Measurements from ENCODE around the gene IDH3A. TPM values are rescaled to one million over a fixed set of nuclear protein-coding genes. Genes with fewer than 3 reads are reported as not detected.

The IDH3A gene
- total RNA-seq, 1 experiment from 2014 or later, result 40.2 TPM

DNA sequence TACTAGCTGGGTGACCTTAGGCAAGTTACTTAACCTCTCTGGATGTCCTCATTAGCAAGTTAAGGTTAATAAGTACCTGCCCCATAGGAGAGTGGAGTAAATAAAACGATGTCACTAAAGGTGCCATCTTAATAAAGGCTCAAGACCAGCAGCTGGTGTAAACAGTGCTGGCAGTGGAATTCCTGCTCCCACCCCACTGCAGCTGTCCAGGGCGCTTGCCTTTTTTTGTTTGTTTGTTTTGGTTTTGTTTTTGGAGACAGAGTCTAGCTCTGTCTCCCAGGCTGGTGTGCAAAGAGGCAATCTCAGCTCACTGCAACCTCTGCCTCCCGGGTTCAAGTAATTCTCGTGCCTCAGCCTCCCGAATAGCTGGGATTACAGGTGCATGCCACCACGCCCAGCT is 28.9 kb downstream of the IDH3A start:
- Histone ChIP-seq H3K79me1 (ENCODE audit: insufficient read depth, low read depth, low read length, poor library complexity, severe bottlenecking) (no peaks in the 10 kb centered on the region), H2BK120ac (ENCODE audit: low read depth, low read length, poor library complexity, severe bottlenecking) (no peak overlapping the region), H2AFZ (ENCODE audit: low read length) (no peak overlapping the region), H3K27me3 (ENCODE audit: insufficient read depth, low read length) (no peaks in the 10 kb centered on the region), H3K4me2 (ENCODE audit: insufficient read depth, insufficient read length, low read length) (no peak overlapping the region), H3K79me2 (ENCODE audit: insufficient read depth, low read length) (no peaks in the 10 kb centered on the region), H3K4ac (ENCODE audit: low read depth, low read length) (no peak overlapping the region), H3K9me3 (ENCODE audit: control insufficient read depth, low read depth, low read length) (no peaks in the 10 kb centered on the region), H2BK20ac (ENCODE audit: low read depth, low read length, poor library complexity, severe bottlenecking) (no peak overlapping the region), H2AK5ac (ENCODE audit: insufficient read length, low read length) (no peak overlapping the region), H3K23me2 (ENCODE audit: insufficient read length, low read depth, low read length, poor library complexity, severe bottlenecking) (no peaks in the 10 kb centered on the region), H4K5ac (ENCODE audit: insufficient read length, low read depth, low read length) (no peak overlapping the region), H3T11ph (ENCODE audit: low read length) (no peak overlapping the region), H3K27ac (ENCODE audit: insufficient read length, low read depth, low read length) (no peak overlapping the region), H2BK5ac (ENCODE audit: insufficient read length, low read length) (no peak overlapping the region), H4K20me1 (ENCODE audit: control insufficient read depth, insufficient read depth, insufficient read length) (no peaks in the 10 kb centered on the region), H3K23ac (ENCODE audit: insufficient read length, low read depth, low read length) (no peak overlapping the region), H2BK12ac (ENCODE audit: insufficient read length, low read depth, low read length) (no peak overlapping the region), H4K8ac (replicated peaks; ENCODE audit: insufficient read length, low read depth, low read length) (no peak overlapping the region), H3K14ac (ENCODE audit: insufficient read depth, low read length) (no peak overlapping the region), H2BK15ac (ENCODE audit: low read depth, low read length) (no peak overlapping the region), H3K4me1 (ENCODE audit: insufficient read depth, low read length) (no peaks in the 10 kb centered on the region), H4K91ac (ENCODE audit: insufficient read length, low read depth, low read length) (no peak overlapping the region), H3K56ac (ENCODE audit: insufficient read length, low read depth, low read length) (no peak overlapping the region), H3K9ac (ENCODE audit: extremely low read depth, insufficient read length, low read length) (no peak overlapping the region), H3K18ac (ENCODE audit: insufficient read length, low read depth, low read length) (no peak overlapping the region)
- H3K27ac Mint-ChIP-seq, result no peak overlapping the region
- no peak for DNase-seq
- no peaks in the 10 kb centered on the region; the same call in 1 of the 2 replicates for H3K27me3 Mint-ChIP-seq (ENCODE audit: low read depth)
- peaks cover 2 to 3% of the 10 kb centered on the region in 2 experiments; a peak in 2 of 4 replicates for H3K4me1 Mint-ChIP-seq
- TF ChIP-seq, protein P1, sequence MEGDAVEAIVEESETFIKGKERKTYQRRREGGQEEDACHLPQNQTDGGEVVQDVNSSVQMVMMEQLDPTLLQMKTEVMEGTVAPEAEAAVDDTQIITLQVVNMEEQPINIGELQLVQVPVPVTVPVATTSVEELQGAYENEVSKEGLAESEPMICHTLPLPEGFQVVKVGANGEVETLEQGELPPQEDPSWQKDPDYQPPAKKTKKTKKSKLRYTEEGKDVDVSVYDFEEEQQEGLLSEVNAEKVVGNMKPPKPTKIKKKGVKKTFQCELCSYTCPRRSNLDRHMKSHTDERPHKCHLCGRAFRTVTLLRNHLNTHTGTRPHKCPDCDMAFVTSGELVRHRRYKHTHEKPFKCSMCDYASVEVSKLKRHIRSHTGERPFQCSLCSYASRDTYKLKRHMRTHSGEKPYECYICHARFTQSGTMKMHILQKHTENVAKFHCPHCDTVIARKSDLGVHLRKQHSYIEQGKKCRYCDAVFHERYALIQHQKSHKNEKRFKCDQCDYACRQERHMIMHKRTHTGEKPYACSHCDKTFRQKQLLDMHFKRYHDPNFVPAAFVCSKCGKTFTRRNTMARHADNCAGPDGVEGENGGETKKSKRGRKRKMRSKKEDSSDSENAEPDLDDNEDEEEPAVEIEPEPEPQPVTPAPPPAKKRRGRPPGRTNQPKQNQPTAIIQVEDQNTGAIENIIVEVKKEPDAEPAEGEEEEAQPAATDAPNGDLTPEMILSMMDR (conservative IDR thresholded peaks at IDR 0.05), result no peak
- H3K36me3 Mint-ChIP-seq (ENCODE audit: insufficient read depth in 1 of 3, low read depth in 3 of 3), result peaks cover 0 to 2% (median 2%) of the 10 kb centered on the region in 3 experiments; a peak in 2 of 7 replicates
- H3K9me3 Mint-ChIP-seq, result no peaks in the 10 kb centered on the region
- no peak overlapping the region for H3K4me3 Mint-ChIP-seq
- no CpG with 5 or more reads among the region's 6 CpGs for WGBS (ENCODE audit: extremely low coverage, insufficient read length, low lambda C conversion rate)
